GM12878 (cell line): ENCODE measurements around the gene RPS16. TPM values are rescaled to one million over a fixed set of nuclear protein-coding genes. Genes with fewer than 3 reads are reported as not detected.

Source experiments
- BCL11A ChIP-seq: IDR thresholded peaks from 2 replicates; pipeline ENCODE4 v1.6.1; 2011; ENCODE audit warnings: low read depth, low read length
- CBFB ChIP-seq: IDR thresholded peaks from 2 replicates; pipeline ENCODE4 v1.6.1; 2016; ENCODE audit warnings: antibody characterized with exemption, low read depth
- CBX3 ChIP-seq: fragments of 200-600 bp; sonication (generic); IDR thresholded peaks from 2 replicates; pipeline ENCODE4 v1.6.1; 2016; ENCODE audit warnings: low read depth, borderline replicate concordance
- IKZF1 ChIP-seq: fragments of 450-650 bp; conservative IDR thresholded peaks from 2 replicates; pipeline ENCODE4 v1.6.1; 2017; ENCODE audit warnings: antibody characterized with exemption, mild to moderate bottlenecking
- NFIC ChIP-seq: IDR thresholded peaks from 2 replicates; pipeline ENCODE4 v1.6.1; 2012; ENCODE audit warnings: low read depth, mild to moderate bottlenecking, inconsistent platforms, low read length, moderate library complexity
- NRF1 ChIP-seq: conservative IDR thresholded peaks from 2 replicates; pipeline ENCODE4 v1.6.1; 2011; ENCODE audit warnings: mild to moderate bottlenecking, low read depth, low read length, improper control_type of control experiment
- SREBF2 ChIP-seq: IDR thresholded peaks from 2 replicates; pipeline ENCODE4 v1.6.1; 2012; ENCODE audit warnings: mild to moderate bottlenecking, low read length
- STAT1 ChIP-seq: fragments of 450-650 bp; conservative IDR thresholded peaks from 2 replicates; pipeline ENCODE4 v1.6.1; 2014; ENCODE audit warnings: antibody characterized with exemption, mild to moderate bottlenecking
- ZNF207 ChIP-seq: fragments of 450-650 bp; IDR thresholded peaks from 2 replicates; pipeline ENCODE4 v1.6.1; 2014; ENCODE audit warnings: antibody characterized with exemption, mild to moderate bottlenecking, borderline replicate concordance
- ZNF274 ChIP-seq: IDR thresholded peaks from one replicate; pipeline ENCODE4 v1.8.0; 2011; ENCODE audit not compliant: insufficient read length, insufficient read depth
- polyA plus RNA-seq, 11 experiments: library from polyadenylated mRNA; depleted of rRNA in 4 of 11; unstranded in 6 of 11; stranded (reverse) in 5 of 11; fragments of >200 nt; fragmentation: Nextera tagmentation in 4 of 11; fragmentation: Illumina TruSeq in 1 of 11; extraction: Ambion mirVana in 4 of 11; extraction: Trizol in 1 of 11; gene quantifications; 1 replicate in 1 of 11; 2 replicates in 10 of 11; pipeline versions ENCODE4 v1.2.1 to v1.2.3, GENCODE V29; 2011 to 2016; ENCODE audit warnings: inconsistent platforms in 2 of 11, missing spikeins in 2 of 11, low read depth in 1 of 11
- total RNA-seq, 4 experiments: library from RNA; depleted of rRNA in 3 of 4; stranded (reverse); fragments of >200 nt in 3 of 4; fragmentation: Illumina TruSeq in 1 of 4; extraction: Trizol in 1 of 4; gene quantifications; 2 replicates each; pipeline versions ENCODE4 v1.2.1 to v1.2.3, GENCODE V29; 2013 to 2021
- TF ChIP-seq, protein P1 (sequence below): fragments of 450-650 bp; formaldehyde crosslinking; IDR thresholded peaks from 2 replicates; pipeline ENCODE4 v1.5.0; 2022; ENCODE audit warnings: mild to moderate bottlenecking, missing genetic modification characterization
- TF ChIP-seq, protein P2 (sequence below): fragments of 450-650 bp; IDR thresholded peaks from 2 replicates; pipeline ENCODE4 v1.6.1; 2017; ENCODE audit warnings: mild to moderate bottlenecking, low read depth, inconsistent platforms; ENCODE audit not compliant: poor library complexity, severe bottlenecking
- TF ChIP-seq, protein P3 (sequence below): fragments of 450-650 bp; conservative IDR thresholded peaks from 2 replicates; pipeline ENCODE4 v1.6.1; 2017; ENCODE audit warnings: mild to moderate bottlenecking, moderate library complexity
- TF ChIP-seq, protein P4 (sequence below): IDR thresholded peaks from 2 replicates; pipeline ENCODE4 v1.6.1; 2012; ENCODE audit warnings: improper control_type of control experiment, low read depth, low read length; ENCODE audit not compliant: insufficient replicate concordance

The RPS16 gene
- total and polyA plus RNA-seq, 10 of the 15 experiments (the other 5 are each of a cell fraction or from before 2014, with no cell fraction given) = 148 to 4,810 (median 2,343) TPM

DNA sequence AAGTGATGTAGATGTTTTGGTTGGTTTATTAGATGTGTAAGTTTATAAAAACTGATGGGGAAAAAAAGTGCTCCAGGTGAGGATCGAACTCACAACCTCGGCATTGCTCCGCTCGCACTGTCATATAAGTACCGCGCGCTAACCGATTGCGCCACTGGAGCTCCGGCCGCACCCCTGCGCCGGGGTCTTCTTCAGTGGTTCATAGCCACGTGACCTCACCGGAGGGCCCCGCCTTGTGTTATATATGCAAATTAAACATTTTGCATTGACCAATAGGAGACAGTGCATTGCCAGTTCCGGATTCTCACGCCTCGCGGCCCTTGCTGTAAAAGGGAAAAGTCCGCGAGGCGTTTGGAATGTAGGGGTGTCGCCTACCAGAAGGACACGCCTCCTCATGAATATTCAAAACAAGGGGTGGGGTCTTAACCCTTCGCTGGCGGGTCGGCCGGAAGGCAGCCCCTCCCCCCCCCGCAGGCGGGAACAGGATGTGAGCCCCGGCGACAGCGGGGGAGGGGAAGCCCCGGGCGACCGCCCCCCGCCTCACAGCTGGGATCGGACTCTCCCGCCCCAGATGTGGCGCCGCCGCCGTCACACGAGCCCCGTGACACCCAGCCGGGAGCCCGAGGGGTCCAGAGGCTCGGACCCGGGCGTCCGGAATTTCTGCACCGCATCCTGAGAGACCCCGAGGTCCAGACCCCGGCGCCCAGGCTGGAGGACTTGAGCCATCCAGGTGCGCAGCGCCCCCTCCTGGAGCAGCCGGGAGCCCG, 23.5 kb downstream of the RPS16 start, which contains the start of gene PLEKHG2 (continued):
- TF ChIP-seq, protein P1, sequence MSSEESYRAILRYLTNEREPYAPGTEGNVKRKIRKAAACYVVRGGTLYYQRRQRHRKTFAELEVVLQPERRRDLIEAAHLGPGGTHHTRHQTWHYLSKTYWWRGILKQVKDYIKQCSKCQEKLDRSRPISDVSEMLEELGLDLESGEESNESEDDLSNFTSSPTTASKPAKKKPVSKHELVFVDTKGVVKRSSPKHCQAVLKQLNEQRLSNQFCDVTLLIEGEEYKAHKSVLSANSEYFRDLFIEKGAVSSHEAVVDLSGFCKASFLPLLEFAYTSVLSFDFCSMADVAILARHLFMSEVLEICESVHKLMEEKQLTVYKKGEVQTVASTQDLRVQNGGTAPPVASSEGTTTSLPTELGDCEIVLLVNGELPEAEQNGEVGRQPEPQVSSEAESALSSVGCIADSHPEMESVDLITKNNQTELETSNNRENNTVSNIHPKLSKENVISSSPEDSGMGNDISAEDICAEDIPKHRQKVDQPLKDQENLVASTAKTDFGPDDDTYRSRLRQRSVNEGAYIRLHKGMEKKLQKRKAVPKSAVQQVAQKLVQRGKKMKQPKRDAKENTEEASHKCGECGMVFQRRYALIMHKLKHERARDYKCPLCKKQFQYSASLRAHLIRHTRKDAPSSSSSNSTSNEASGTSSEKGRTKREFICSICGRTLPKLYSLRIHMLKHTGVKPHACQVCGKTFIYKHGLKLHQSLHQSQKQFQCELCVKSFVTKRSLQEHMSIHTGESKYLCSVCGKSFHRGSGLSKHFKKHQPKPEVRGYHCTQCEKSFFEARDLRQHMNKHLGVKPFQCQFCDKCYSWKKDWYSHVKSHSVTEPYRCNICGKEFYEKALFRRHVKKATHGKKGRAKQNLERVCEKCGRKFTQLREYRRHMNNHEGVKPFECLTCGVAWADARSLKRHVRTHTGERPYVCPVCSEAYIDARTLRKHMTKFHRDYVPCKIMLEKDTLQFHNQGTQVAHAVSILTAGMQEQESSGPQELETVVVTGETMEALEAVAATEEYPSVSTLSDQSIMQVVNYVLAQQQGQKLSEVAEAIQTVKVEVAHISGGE (CRISPR knock-in tag) = peak; percentile 48
- TF ChIP-seq, protein P2, sequence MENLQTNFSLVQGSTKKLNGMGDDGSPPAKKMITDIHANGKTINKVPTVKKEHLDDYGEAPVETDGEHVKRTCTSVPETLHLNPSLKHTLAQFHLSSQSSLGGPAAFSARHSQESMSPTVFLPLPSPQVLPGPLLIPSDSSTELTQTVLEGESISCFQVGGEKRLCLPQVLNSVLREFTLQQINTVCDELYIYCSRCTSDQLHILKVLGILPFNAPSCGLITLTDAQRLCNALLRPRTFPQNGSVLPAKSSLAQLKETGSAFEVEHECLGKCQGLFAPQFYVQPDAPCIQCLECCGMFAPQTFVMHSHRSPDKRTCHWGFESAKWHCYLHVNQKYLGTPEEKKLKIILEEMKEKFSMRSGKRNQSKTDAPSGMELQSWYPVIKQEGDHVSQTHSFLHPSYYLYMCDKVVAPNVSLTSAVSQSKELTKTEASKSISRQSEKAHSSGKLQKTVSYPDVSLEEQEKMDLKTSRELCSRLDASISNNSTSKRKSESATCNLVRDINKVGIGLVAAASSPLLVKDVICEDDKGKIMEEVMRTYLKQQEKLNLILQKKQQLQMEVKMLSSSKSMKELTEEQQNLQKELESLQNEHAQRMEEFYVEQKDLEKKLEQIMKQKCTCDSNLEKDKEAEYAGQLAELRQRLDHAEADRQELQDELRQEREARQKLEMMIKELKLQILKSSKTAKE = peak; percentile 95
- TF ChIP-seq STAT1 (no peak; the same call in 1 of the 2 replicates), CBX3 (no peak), BCL11A (peak; percentile 66; the same call in 1 of the 2 replicates), ZNF207 (peak; percentile 98), IKZF1 (peak; percentile 95), SREBF2 (peak; percentile 99), NFIC (no peak), CBFB (peak; percentile 85; the same call in 1 of the 2 replicates), ZNF274 (no peak), NRF1 (no peak)
- TF ChIP-seq, protein P3, sequence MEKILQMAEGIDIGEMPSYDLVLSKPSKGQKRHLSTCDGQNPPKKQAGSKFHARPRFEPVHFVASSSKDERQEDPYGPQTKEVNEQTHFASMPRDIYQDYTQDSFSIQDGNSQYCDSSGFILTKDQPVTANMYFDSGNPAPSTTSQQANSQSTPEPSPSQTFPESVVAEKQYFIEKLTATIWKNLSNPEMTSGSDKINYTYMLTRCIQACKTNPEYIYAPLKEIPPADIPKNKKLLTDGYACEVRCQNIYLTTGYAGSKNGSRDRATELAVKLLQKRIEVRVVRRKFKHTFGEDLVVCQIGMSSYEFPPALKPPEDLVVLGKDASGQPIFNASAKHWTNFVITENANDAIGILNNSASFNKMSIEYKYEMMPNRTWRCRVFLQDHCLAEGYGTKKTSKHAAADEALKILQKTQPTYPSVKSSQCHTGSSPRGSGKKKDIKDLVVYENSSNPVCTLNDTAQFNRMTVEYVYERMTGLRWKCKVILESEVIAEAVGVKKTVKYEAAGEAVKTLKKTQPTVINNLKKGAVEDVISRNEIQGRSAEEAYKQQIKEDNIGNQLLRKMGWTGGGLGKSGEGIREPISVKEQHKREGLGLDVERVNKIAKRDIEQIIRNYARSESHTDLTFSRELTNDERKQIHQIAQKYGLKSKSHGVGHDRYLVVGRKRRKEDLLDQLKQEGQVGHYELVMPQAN = peak; percentile 95
- TF ChIP-seq, protein P4, sequence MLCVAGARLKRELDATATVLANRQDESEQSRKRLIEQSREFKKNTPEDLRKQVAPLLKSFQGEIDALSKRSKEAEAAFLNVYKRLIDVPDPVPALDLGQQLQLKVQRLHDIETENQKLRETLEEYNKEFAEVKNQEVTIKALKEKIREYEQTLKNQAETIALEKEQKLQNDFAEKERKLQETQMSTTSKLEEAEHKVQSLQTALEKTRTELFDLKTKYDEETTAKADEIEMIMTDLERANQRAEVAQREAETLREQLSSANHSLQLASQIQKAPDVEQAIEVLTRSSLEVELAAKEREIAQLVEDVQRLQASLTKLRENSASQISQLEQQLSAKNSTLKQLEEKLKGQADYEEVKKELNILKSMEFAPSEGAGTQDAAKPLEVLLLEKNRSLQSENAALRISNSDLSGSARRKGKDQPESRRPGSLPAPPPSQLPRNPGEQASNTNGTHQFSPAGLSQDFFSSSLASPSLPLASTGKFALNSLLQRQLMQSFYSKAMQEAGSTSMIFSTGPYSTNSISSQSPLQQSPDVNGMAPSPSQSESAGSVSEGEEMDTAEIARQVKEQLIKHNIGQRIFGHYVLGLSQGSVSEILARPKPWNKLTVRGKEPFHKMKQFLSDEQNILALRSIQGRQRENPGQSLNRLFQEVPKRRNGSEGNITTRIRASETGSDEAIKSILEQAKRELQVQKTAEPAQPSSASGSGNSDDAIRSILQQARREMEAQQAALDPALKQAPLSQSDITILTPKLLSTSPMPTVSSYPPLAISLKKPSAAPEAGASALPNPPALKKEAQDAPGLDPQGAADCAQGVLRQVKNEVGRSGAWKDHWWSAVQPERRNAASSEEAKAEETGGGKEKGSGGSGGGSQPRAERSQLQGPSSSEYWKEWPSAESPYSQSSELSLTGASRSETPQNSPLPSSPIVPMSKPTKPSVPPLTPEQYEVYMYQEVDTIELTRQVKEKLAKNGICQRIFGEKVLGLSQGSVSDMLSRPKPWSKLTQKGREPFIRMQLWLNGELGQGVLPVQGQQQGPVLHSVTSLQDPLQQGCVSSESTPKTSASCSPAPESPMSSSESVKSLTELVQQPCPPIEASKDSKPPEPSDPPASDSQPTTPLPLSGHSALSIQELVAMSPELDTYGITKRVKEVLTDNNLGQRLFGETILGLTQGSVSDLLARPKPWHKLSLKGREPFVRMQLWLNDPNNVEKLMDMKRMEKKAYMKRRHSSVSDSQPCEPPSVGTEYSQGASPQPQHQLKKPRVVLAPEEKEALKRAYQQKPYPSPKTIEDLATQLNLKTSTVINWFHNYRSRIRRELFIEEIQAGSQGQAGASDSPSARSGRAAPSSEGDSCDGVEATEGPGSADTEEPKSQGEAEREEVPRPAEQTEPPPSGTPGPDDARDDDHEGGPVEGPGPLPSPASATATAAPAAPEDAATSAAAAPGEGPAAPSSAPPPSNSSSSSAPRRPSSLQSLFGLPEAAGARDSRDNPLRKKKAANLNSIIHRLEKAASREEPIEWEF = no peak
